Panc1 (cell line): Measurements from ENCODE around the gene PAX7. TPM values are rescaled to one million over a fixed set of nuclear protein-coding genes. Genes with fewer than 3 reads are reported as not detected.

ENCODE experiments used
- ATAC-seq: fragments of 200-7000 bp; cut with Tn5 transposase; 2 replicates; pipeline ENCODE4 v1.9.1; 2020; ENCODE audit warnings: mild to moderate bottlenecking, moderate library complexity
- BruUV-seq: library from RNA; stranded (reverse); fragments of 400-500 nt; replicated peaks from 2 replicates; lab custom pipeline; 2021; lab: Mats Ljungman, UMichigan
- CTCF ChIA-PET: fragments of 300-600 bp; sonication (Branson Sonifier 250); formaldehyde crosslinking; loops from one replicate; lab custom pipeline; 2022; ENCODE audit warnings: antibody characterized with exemption; lab: Charles Lee
- POLR2A ChIA-PET: fragments of 300-600 bp; sonication (Branson Sonifier 250); formaldehyde crosslinking; loops from one replicate; lab custom pipeline; 2022; ENCODE audit warnings: antibody characterized with exemption; lab: Charles Lee
- DNase-seq: peaks from one replicate; pipeline ENCODE4 v3.0.0-alpha.2; 2010; ENCODE audit warnings: low read depth, low spot score
- H3K27ac ChIP-seq: 2 replicates; pipeline ENCODE4 v1.5.1; 2011; ENCODE audit warnings: mild to moderate bottlenecking, low read length, inconsistent platforms
- H3K27me3 ChIP-seq: fragments of 200-500 bp; sonication (Bioruptor generic); 2 replicates; pipeline ENCODE4 v1.6.0; 2014; ENCODE audit warnings: low read length, inconsistent platforms; ENCODE audit not compliant: control insufficient read depth, insufficient read depth
- H3K36me3 ChIP-seq: fragments of 200-500 bp; sonication (Bioruptor generic); 2 replicates; pipeline ENCODE4 v1.5.1; 2014; ENCODE audit warnings: inconsistent platforms, mild to moderate bottlenecking, low read length, moderate library complexity; ENCODE audit not compliant: control insufficient read depth, insufficient read depth
- H3K4me1 ChIP-seq: 2 replicates; pipeline ENCODE4 v1.5.1; 2011; ENCODE audit warnings: inconsistent platforms, mild to moderate bottlenecking, low read length, moderate library complexity; ENCODE audit not compliant: control insufficient read depth, insufficient read depth
- H3K4me3 ChIP-seq, 2 experiments: 2 replicates each; pipeline ENCODE4 v1.5.1; 2011 to 2012; ENCODE audit warnings: low read depth in 2 of 2, low read length in 2 of 2, mild to moderate bottlenecking in 2 of 2, inconsistent platforms in 1 of 2, moderate library complexity in 1 of 2
- H3K9me3 ChIP-seq: fragments of 200-500 bp; sonication (Bioruptor generic); 2 replicates; pipeline ENCODE4 v1.5.1; 2014; ENCODE audit warnings: low read depth, mild to moderate bottlenecking, inconsistent platforms, low read length, moderate library complexity; ENCODE audit not compliant: control insufficient read depth, insufficient read depth
- CTCF ChIP-seq: fragments of 450-650 bp; IDR thresholded peaks from 2 replicates; pipeline ENCODE4 v1.5.1; 2017; ENCODE audit warnings: mild to moderate bottlenecking
- POLR2AphosphoS5 ChIP-seq: IDR thresholded peaks from 2 replicates; pipeline ENCODE4 v1.6.1; 2012; ENCODE audit warnings: mild to moderate bottlenecking, low read depth, low read length, moderate library complexity
- REST ChIP-seq, 2 experiments: IDR thresholded peaks; 2 replicates each; pipeline ENCODE4 v1.6.1; 2011 to 2012; ENCODE audit warnings: low read depth in 2 of 2, control low read depth in 1 of 2, low read length in 1 of 2, mild to moderate bottlenecking in 1 of 2, moderate library complexity in 1 of 2; ENCODE audit not compliant: insufficient read depth in 1 of 2
- SIN3A ChIP-seq: IDR thresholded peaks from 2 replicates; pipeline ENCODE4 v1.6.1; 2012; ENCODE audit warnings: low read depth, mild to moderate bottlenecking, low read length, moderate library complexity, borderline replicate concordance; ENCODE audit not compliant: insufficient read depth
- TCF7L2 ChIP-seq: IDR thresholded peaks from 2 replicates; pipeline ENCODE4 v1.6.1; 2011; ENCODE audit warnings: mild to moderate bottlenecking, low read depth, low read length, inconsistent platforms
- in situ Hi-C: cut with HindIII; loops from 2 replicates; pipeline ENCODE4 v1.10.0; 2016; ENCODE audit warnings: low sequenced_read_pairs, low pct_unique_long_range_greater_than_20kb
- intact Hi-C: fragments of 100-400 bp; cut with micrococcal nuclease; formaldehyde crosslinking; loops from one replicate; pipeline ENCODE4 v1.10.0; 2022; ENCODE audit not compliant: unreplicated experiment
- total RNA-seq: library from RNA; stranded (reverse); gene quantifications from one replicate; pipeline ENCODE4 v1.2.1, GENCODE V29; 2021; ENCODE audit not compliant: unreplicated experiment

The PAX7 gene
- total RNA-seq, 1 experiment from 2014 or later = not detected

- Histone ChIP-seq H3K27ac (no peak overlapping the region), H3K36me3 (no peaks in the 10 kb centered on the region), H3K9me3 (no peaks in the 10 kb centered on the region), H3K4me1 (no peaks in the 10 kb centered on the region), H3K27me3 (peaks cover 9% of the 10 kb centered on the region), H3K4me3 (no peak overlapping the region)
- in situ Hi-C loops (no loop called here), intact Hi-C loops (no loop called here)
- ChIA-PET CTCF (interaction anchor here (0.8 kb wide), 1 partner anchor 64 kb away, joined by 5 read pairs; no protein-coding TSS in a partner anchor), POLR2A (no interaction called here)
- no peak for TF ChIP-seq CTCF
- no peak for TF ChIP-seq TCF7L2
- no peak for TF ChIP-seq REST (IDR thresholded peaks at IDR 0.05; ENCODE audit: insufficient read depth in 1 of 2, low read depth in 2 of 2, low read length in 1 of 2)
- TF ChIP-seq SIN3A = no peak
- no peak for TF ChIP-seq POLR2AphosphoS5
- no peak for DNase-seq
- BruUV-seq = no TSS peak
- no peak for ATAC-seq
Measured at GRCh38 chr1:18787825-18788385, 157.3 kb downstream of the PAX7 start.

- Histone ChIP-seq H3K4me3 (no peak overlapping the region), H3K9me3 (no peaks in the 10 kb centered on the region), H3K27me3 (peaks cover 9% of the 10 kb centered on the region), H3K27ac (no peak overlapping the region), H3K36me3 (no peaks in the 10 kb centered on the region), H3K4me1 (no peaks in the 10 kb centered on the region)
- intact Hi-C loops = no loop called here
- ChIA-PET CTCF (no interaction called here), POLR2A (no interaction called here)
- BruUV-seq = no TSS peak
- TF ChIP-seq SIN3A (no peak), CTCF (no peak), REST (IDR thresholded peaks at IDR 0.05; ENCODE audit: insufficient read depth in 1 of 2, low read depth in 2 of 2, low read length in 1 of 2) (no peak), POLR2AphosphoS5 (no peak), TCF7L2 (no peak)
- in situ Hi-C loops = no loop called here
- ATAC-seq (no peak), DNase-seq (no peak)
Measured at GRCh38 chr1:18789246-18789645, 158.6 kb downstream of the PAX7 start.
